Retinal pigment epithelial cell (primary cell): ENCODE data around the gene PTGES2.
"Not testable (repeated sequence)": the region's sequence is repeated elsewhere in the genome, so short reads cannot be mapped to it uniquely, and the experiment has no call there.

Experiments used
- DNase-seq: peaks from one replicate; pipeline ENCODE4 v3.0.0-alpha.2; 2010; ENCODE audit warnings: low read depth
- H3K4me3 ChIP-seq: 2 replicates; pipeline ENCODE4 v1.5.1; 2011; ENCODE audit warnings: mild to moderate bottlenecking, low read length, control low read depth, moderate library complexity
- TF ChIP-seq, protein P1 (sequence below): conservative IDR thresholded peaks from 2 replicates; pipeline ENCODE4 v1.5.1; 2011; ENCODE audit warnings: low read depth, low read length, control low read depth, inconsistent platforms

PTGES2 gene

DNA sequence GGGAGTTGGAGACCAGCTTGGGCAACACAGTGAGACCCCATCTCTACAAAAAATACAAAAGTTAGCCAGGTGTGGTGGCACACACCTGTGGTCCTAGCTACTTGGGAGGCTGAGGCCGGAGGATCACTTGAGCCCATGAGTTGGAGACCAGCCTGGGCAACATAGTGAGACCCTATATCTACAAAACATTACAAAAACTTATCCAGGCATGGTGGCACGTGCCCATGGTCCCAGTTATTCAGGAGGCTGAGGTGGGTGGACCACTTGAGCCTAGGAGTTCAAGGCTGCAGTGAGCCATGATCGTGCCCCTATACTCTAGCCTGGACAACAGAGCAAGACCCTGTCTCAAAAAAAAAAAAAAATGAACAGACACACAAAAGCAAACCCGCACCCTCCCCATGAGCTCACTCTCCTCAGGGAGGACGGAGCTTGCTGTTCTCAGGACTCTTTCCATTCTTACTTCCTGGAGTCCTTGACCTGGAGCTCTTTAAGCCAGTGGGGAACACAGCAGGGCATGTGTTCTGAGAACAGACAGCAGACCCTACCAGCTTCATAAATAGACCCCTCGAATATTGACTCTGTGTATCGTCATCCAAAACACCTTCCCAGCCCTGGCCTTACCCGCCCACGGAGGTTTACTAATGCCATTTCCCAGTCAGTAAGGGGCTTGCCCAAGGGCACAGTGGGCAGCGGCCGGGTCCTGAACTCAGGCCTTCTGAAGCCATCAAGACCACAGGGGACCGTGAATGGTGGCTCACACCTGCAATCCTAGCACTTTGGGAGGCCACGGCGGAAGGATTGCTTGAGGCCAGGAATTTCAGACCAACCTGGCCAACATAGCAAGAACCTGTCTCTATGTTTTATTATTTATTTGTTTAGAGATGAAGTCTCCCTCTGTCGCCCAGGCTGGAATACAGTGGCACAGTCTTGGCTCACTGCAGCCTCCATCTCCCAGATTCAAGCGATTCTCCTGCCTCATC lies 11.1 kb downstream of the PTGES2 start:
- DNase-seq: no peak
- H3K4me3 ChIP-seq: no peak overlapping the region
- TF ChIP-seq, protein P1, sequence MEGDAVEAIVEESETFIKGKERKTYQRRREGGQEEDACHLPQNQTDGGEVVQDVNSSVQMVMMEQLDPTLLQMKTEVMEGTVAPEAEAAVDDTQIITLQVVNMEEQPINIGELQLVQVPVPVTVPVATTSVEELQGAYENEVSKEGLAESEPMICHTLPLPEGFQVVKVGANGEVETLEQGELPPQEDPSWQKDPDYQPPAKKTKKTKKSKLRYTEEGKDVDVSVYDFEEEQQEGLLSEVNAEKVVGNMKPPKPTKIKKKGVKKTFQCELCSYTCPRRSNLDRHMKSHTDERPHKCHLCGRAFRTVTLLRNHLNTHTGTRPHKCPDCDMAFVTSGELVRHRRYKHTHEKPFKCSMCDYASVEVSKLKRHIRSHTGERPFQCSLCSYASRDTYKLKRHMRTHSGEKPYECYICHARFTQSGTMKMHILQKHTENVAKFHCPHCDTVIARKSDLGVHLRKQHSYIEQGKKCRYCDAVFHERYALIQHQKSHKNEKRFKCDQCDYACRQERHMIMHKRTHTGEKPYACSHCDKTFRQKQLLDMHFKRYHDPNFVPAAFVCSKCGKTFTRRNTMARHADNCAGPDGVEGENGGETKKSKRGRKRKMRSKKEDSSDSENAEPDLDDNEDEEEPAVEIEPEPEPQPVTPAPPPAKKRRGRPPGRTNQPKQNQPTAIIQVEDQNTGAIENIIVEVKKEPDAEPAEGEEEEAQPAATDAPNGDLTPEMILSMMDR: no peak

DNA sequence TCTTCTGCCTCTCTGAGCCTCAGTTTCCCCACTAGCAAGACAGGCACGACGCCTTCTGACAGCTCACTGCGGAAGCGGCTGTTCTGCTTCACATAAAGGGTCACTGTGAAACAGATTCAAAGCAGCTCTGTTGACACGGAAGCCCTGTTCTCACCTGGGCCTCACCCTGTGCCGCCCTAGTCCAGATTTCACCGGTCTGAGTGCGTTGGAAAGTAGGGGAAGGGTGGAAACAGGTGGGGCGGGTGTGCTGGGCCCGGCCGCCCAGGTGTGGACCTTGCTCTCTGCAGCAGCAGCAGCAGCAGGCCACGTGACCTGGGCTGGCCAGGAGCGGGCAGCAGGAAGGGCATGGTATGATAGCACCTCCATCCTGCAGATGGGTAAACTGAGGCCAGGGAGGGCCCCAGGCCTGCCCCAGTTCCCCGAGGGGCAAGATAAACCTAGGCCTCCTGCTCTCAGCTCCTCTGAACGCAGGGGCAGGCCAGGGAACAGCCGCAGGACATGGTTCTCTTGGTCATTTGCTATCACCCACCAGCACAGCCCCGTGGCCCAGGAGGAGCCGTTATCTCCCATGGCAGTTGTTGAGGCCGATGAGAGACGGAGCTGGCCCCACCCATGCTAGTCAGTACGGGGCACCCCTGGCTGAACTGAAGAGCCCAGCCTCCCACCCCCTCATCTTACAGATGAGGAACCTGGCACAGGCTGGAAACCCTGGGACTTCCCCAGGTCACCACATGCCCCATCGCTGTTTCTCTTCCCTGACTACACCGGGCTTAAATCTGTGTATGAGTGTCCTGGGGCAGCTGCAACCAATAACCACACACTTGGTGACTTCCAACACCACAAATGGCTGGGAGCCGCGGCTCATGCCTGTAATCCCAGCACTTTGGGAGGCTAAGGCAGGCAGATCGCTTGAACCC lies 12.1 kb downstream of the PTGES2 start:
- TF ChIP-seq, protein P1: no peak
- DNase-seq: no peak
- no peak overlapping the region for H3K4me3 ChIP-seq

DNA sequence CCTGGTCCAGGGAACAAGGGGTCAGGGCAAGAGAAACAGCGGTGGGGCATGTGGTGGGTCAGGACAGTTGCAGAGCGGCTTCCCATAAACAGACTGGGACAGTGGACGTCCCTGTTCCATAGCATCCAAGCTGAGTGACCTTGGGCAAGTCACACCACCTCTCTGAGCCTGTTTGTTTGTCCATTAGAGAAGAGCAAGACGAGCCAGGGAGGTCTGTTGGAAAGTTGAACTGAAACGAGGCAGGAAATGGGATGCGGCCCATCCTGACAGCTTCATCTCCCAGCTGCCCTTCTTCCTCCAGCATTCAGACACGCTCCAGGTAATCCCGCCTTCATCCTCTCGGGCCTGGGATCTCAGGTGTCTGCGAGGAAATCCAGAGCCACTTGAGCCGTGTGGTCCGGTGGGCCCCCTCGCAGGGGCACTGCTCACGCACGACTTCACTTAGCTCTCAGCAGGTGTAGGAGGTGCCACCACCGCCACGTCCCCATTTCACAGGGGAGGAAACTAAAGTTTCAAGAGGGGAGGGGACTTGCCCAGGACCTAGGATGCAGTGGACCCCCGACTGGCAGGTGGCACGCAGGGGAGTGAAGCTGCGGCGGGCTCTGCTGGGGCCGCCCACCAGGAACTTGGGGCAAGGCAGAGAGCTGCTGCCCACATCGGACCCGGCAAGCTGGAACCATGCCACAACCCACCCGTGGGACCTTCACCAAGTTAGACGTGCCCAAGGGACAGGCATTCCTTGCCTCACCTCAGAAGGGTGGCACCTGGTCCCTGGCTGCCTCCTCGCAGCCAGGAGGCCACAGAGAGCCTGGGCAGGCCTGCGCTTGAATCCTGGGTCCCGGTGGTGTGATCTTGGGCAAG lies 13.0 kb downstream of the PTGES2 start:
- TF ChIP-seq, protein P1: no peak
- no peak for DNase-seq
- no peak overlapping the region for H3K4me3 ChIP-seq

DNA sequence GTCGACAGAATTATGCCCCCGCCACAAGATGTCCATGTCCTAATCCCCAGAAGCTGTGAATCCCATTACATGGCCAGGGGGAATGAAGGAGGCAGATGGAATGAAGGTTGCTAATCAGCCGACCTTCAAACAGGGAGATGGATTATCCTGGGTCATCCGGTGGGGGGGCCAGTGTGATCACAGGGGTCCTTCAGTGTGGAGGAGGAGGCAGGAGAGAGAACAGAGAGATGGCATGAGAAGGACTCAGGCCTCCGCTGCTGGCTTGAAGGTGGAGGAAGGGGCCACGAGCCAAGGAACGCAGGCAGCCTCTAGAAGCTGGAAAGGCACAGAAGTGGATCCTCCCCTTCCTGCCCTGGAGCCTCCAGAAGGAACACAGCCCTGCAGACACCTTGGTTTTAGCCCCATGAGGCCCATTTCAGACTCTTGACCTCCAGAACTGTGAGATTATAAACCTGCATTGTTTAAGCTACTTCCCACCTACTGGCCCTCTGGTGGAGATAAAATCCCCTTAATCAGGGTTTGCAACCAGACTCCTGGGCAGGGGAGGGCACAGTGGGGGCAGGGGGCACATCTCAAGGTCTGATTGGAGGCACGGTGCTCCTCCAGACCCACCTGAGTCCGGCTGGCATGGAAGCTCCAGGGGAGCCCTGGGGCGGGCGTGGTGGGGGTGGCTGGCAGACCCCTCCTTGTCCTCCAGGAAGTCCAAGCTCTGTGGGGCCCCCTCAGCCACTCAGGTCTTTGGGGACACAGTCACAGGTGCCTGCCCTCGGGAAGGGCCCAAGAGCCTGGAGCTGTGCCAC lies 13.8 kb downstream of the PTGES2 start:
- TF ChIP-seq, protein P1: no peak

GRCh38 chr9:128111726-128112125 lies 15.8 kb downstream of the PTGES2 start:
- H3K4me3 ChIP-seq, DNase-seq: not testable (repeated sequence)

More for the DNA sequence above, 13.8 kb downstream of the PTGES2 start:
- no peak for DNase-seq
- no peak overlapping the region for H3K4me3 ChIP-seq

DNA sequence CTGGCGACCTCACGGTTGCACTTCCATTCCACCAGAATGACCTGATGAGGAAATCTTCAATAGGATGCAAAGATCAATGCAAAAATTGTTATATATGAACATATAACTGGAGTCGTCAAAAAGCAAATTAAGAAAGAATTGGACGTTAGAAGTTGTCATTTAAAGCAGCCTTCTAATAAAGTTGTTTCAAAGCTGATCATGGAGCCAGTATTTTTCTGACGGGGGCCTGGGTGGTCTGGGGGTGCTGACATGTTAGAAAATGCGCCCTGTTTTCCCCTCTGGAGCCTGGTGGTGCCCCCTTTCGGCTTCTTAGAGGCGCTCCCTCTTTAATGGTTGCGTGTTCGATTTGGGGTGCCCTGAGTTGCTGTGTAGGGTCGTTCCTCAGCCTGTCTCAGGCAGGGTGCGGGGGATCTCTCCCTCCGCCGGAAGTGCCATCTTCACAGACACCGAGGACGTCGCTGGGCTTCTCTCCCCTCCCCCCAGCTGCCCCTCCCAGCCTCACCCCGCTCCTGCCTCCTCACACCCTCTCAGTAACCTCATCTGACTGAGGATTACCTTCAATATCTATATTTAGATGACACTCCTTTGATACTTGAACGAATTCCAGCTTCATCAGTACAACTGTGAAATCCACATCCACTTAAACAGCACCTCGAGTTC lies 18.3 kb downstream of the PTGES2 start:
- H3K4me3 ChIP-seq: no peak overlapping the region
- DNase-seq: no peak
- TF ChIP-seq, protein P1: no peak
